SK-N-SH treated with all-trans-retinoic acid at 6 μM for 48 hours (cell line): ENCODE data around the gene ARPC3.
"Not testable (repeated sequence)": the region's sequence is repeated elsewhere in the genome, so short reads cannot be mapped to it uniquely, and the experiment has no call there.

Experiments
- ARNTL ChIP-seq: fragments of 450-650 bp; formaldehyde crosslinking; IDR thresholded peaks from 2 replicates; pipeline ENCODE4 v1.5.0; 2020; ENCODE audit warnings: low read depth, mild to moderate bottlenecking, moderate library complexity, borderline replicate concordance
- ESRRG ChIP-seq: fragments of 250-450 bp; sonication (Bioruptor Pico); IDR thresholded peaks from 2 replicates; pipeline ENCODE4 v1.6.1; 2021; ENCODE audit warnings: mild to moderate bottlenecking
- ISL1 ChIP-seq: fragments of 250-450 bp; sonication (Bioruptor Pico); IDR thresholded peaks from 2 replicates; pipeline ENCODE4 v2.1.2; 2022; ENCODE audit warnings: mild to moderate bottlenecking, moderate library complexity
- RARB ChIP-seq: fragments of 250-450 bp; sonication (Bioruptor Pico); IDR thresholded peaks from 2 replicates; pipeline ENCODE4 v1.8.0; 2021; ENCODE audit warnings: mild to moderate bottlenecking, moderate library complexity
- SNAI2 ChIP-seq: fragments of 250-450 bp; sonication (Bioruptor Pico); IDR thresholded peaks from 2 replicates; pipeline ENCODE4 v1.5.0; 2020; ENCODE audit warnings: mild to moderate bottlenecking, moderate library complexity
- TSHZ2 ChIP-seq: fragments of 250-450 bp; sonication (Bioruptor Pico); IDR thresholded peaks from 2 replicates; pipeline ENCODE4 v1.5.0; 2020; ENCODE audit warnings: mild to moderate bottlenecking, moderate library complexity
- ZNF565 ChIP-seq: fragments of 450-650 bp; formaldehyde crosslinking; conservative IDR thresholded peaks from 2 replicates; pipeline ENCODE4 v1.5.0; 2020; ENCODE audit warnings: low read depth, mild to moderate bottlenecking, moderate library complexity
- ZNF70 ChIP-seq: fragments of 450-650 bp; formaldehyde crosslinking; IDR thresholded peaks from 2 replicates; pipeline ENCODE4 v1.5.0; 2020; ENCODE audit warnings: mild to moderate bottlenecking, moderate library complexity
- ZNF8 ChIP-seq: fragments of 450-650 bp; formaldehyde crosslinking; IDR thresholded peaks from 2 replicates; pipeline ENCODE4 v1.5.0; 2020; ENCODE audit warnings: mild to moderate bottlenecking, moderate library complexity

DNA sequence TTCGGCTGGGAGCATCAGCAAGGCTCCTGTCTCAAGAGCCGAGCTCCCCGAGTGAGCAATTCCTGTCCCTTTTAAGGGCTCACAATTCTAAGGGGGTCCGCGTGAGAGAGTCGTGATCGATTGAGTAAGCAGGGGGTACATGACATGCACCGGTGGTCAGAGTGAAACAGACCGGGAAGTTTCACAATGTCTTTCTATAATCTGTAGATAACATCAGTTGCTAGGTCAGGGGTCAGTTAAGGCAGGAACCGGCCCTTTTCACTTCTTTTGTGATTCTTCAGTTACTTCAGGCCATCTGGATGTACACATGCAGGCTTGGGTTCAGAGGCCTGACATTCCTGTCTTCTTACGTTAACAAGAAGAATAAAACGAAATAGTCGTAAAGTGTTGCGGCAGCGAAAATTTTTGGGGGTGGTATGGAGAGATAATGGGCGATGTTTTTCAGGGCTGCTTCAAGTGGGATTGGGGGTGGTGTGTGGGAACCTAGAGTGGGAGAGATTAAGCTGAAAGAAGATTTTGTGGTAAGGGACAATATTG lies 44.9 kb downstream of the ARPC3 start:
- TF ChIP-seq RARB (CRISPR knock-in tag); ARNTL (CRISPR knock-in tag); ESRRG (CRISPR knock-in tag); ZNF565 (CRISPR knock-in tag); ZNF70 (CRISPR knock-in tag); SNAI2 (CRISPR knock-in tag); ISL1; ZNF8 (CRISPR knock-in tag); TSHZ2: not testable (repeated sequence)
